Keratinocyte (primary cell): ENCODE results near the gene WDR5.

Experiments
- CTCF ChIP-seq, 3 experiments: IDR thresholded peaks in 1 of 3; conservative IDR thresholded peaks in 1 of 3; optimal IDR thresholded peaks in 1 of 3; 2 replicates in 2 of 3; 3 replicates in 1 of 3; pipeline versions ENCODE3 to v1.5.1; 2011; ENCODE audit warnings: low read length in 3 of 3, mild to moderate bottlenecking in 3 of 3, moderate library complexity in 2 of 3, control low read depth in 1 of 3, inconsistent platforms in 1 of 3; ENCODE audit not compliant: insufficient read depth in 2 of 3; ENCODE audit errors: extremely low read depth in 1 of 3
- EZH2 ChIP-seq: IDR thresholded peaks from one replicate; pipeline ENCODE4 v1.6.1; 2012; ENCODE audit warnings: inconsistent platforms, mild to moderate bottlenecking, low read length, moderate library complexity

GRCh38 chr9:134139081-134139480 lies 3.2 kb downstream of the WDR5 start:
- no peak for TF ChIP-seq CTCF (optimal IDR thresholded peaks at IDR 0.05 in 1 of 3, IDR thresholded peaks at IDR 0.05 in 1 of 3, conservative IDR thresholded peaks at IDR 0.05 in 1 of 3; ENCODE audit: extremely low read depth in 1 of 3, insufficient read depth in 2 of 3, low read length in 3 of 3)
- TF ChIP-seq EZH2: no peak
